NCI-H128 (cell line): ENCODE measurements around the gene POU3F1.

ENCODE experiments used
- DNase-seq: peaks from one replicate; lab custom pipeline; 2025; ENCODE audit not compliant: unreplicated experiment; lab: John Stamatoyannopoulos, UW

The POU3F1 gene

DNA sequence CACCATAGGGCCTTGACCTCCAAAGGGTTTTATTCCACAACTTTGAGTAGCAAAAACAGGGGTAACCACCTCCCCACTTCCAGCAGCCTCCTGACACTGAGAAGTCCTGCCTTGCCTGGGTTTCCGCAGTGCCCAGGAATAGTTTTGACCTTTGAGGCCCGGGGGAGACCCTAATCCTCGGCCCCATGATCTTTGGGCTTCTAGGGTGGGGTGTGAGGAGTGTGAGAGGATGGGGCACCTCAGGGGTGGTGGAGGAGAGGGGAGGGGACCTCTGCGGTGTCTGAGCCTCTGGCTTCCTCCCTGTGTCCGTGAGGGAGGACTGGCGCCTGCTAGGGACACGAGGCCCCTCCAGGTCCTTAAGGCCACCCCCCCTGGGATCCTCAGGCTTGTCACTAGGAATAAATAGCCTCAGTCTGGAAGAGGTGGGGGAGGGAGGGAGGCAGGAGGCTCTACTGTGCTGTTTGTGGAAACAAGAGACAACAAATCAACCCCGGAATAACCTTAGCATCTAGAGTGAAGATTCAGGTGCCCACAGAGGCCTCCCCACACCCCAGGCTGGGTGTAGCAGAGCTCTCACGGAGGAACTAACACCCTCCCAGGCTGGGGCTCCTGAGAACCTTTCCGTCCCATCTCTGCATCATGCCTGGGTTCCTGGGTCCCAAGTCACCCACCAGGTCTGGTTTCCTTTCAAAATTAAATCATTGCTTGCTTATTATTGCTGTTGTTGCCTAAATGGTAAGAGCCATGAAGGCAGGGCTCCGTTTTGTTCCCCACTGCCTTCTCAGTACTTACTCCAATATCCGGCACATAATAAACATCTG lies 40.4 kb downstream of the POU3F1 start:
- no peak for DNase-seq

DNA sequence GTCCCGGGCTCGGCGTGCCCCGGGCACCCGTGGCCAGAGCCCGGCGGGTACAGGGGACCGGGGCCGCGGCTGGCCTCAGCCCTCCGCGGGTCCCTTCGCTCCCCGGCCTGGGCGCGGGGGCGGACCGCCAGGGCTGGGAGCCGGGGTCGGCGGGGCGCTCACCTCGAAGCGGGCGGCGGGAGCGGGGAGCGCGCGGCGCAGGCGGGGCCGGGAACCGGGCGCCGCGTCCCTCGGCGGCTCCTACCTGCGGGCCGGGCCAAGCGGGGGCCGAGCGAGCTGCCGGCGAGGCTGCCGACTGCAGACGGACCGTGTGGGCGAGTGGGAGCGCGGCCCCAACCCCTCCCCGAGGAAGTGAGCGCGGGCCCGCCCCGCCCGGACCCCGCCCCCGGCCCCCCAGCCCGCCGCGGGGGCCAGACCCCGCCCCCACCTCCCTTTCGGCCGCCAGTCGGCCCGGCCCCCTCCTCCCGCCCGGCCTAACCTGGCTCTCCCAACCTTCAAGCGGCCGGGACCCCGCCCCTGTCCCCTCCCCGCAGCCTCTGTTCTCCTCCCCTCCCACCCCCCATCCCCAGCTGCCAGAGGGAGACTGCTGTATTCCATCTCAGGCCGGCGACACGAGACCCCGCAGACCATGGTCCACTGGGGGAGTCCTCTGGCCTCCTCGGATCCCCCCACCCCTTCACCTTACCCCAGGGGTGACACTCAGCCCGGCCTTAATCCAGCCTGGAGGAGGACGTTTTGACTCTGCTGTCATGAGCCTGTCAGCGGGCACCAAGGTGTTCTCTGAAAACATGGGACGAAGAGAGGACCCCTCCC lies 41.2 kb downstream of the POU3F1 start, which contains the start of gene FHL3:
FHL3 (minus strand) TSS at position 320 of the 813 bp plus-strand sequence. CDS start 6,102 bp downstream, outside the sequence.
- DNase-seq, result no peak

DNA sequence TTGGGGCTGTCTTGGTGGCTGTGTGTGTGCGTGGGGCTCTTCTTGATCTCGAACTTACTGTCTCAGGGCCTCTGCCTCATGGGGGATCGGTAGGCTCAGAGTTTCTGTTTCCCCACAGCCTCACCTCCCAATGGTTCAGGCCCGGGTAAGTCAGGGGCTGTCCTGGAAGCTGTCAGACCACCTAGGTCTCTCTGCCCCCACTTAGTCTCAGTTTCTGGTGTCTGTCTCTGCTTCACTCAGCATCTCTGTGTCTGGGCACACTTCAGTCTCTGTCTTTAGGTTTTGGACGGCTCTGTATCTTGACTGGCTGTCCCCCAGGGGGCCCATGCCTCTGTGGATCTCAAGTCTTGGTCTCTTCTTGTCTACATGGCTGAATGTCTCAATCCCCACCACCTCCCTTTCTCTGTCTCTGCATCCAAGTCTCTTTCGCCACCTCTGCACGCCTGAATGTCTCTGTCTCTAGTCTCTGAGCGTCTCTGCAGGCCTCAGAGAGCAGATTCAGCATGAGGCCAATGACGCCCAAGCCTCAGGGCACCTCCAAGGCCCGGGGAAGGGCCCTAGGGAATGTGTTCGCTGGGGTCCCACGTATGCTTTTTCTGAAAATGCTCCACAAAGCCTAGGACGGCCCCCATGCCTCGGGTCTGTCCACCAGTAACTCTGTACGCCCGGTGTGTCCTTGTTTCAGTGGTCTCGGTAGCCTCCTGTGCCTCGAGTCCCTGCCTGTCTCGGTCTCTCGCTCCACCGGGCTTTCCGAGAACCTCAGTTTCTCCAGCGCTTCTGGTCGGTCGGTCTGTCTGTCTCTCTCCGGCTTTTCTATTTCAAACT lies 42.1 kb downstream of the POU3F1 start:
- no peak for DNase-seq

DNA sequence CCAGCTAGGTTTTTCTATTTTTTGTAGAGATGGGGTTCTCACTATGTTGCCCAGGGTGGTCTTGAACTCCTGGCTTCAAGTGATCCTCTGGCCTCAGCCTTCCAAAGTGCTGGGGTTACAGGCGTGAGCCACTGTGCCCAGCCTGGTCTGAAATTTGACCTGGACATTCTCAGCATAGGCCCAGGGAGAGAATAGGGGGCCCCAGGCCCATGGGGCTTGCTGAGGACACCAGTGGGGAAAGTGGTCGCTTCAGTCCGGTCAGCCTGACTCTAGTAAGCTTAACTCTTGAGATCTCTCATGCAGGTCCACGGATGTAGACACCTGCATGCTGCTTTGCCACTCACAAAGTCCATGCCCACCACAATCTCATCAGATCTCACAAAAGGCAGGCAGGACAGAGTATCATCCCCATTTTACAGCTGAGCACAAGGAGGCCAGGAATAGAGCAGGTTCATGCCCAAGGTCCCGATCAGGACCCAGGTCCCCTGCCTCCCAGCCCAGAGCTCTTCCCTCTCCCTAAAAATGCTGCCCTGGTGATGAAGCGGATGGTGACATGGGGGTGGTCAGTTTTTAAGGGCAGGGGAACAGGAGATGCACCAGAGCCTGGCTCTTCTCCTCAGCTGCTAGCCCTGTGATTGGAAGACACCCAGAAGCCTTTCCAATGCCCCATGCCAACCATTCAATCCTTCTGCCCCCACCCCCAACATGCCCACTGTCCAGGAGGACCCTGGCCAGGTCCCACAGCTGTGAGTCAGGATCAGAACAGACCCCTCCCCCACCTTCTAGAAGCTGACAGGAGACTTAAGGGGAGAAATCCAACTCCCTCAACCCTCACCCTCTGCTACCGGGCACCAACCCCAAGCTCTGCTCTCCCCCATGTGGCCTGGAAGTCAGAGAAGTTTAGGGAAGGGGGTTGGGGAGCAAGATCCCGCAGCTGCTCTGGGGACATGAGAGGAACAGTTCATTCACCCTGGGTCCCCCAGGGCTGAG lies 43.0 kb downstream of the POU3F1 start:
- DNase-seq, result no peak

DNA sequence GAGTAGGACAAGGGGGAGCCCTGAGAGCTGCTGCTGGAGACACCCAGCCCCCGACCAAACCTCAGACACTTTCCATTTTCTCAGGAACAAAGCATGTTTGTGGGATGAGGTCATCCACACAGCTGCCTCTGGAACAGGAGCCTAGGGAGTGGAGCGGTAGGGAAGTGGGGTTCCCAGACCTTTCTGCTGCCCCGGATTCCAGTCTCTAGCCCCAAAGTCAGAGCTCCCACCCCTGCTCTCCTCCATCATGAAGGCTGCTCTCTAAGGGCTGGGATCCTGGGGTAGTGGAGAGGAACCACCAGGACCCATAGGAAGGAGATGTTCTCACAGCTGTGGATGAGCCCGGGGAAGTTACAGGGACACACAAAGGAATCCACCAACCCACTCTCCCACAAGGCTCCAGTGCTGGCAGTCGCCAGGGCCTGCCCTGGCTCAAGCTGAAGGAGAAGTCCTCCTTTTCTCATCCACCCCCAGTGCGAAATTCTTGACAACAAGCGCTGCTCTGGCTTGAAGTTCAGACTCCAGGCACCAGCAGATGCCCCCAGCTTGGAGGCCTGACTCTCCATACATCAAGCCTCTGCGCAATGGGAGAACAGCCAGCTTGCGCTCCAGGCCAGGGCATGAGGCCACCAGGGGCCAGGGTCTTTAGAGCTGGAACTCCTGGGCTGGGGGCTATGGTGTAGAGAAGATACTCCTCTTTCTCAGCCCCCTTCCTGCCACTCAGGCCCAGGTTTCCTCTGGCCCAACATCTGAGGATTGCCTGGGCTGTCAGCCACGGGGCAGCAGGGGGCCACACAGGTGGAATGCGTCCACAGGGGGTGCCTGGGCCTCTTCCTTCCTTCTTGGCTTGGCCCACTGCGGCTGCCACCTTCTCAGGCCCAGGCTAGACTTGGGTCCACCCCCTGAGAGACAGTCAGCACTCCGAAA lies 45.8 kb downstream of the POU3F1 start:
- no peak for DNase-seq

DNA sequence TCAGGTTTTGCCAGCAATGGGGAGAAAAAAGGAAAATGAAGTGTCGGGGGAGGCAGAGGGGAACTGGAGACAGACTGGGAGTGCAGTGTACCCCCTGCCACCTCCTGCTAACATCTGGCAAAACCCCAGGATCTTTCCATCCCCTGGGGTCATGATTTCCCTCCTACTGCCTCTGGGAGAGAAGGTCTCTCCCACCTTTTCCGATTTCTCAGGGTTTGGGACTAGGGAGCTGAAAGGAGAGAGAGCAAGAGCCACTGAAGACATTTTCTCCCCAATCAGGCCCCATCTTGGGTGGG lies 46.4 kb downstream of the POU3F1 start:
- no peak for DNase-seq

DNA sequence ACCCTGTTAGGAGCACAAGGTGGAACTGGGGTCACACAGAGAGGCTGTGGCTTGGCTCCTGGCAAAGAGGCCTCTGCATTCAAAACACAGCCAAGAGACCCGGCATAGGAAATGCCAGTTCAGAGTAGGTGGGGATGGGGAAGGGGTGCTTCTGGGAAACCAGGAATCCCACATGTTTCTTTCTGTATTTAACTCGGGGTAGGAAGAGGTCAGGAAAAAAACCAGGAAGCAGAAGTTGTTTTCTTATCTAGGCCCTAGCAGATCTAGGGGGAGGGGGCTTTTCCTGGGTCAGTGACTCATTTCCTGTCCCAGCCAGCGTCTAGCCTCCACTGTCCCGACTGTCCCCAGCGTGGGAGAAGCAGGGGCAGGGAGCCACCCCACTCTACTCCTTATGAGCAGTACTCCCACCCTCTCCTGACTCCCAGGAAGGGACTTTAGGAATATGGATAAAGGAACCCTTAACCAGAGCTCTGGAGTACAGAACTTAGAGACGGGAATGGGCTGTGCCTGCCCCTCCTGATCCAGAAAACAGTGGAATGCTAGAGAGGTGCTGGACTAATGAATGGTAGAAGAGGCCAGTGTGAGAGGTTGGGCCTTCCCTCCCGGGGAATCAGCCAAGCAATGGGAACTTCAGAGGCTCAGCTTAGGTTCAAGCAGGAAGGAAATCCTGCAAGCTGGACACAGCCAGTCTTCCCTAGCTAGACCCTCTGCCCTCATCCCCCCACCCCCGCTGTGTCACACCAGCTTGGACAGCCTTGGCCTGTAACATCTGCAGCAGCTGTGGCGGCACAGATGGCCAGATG lies 47.0 kb downstream of the POU3F1 start:
- no peak for DNase-seq

DNA sequence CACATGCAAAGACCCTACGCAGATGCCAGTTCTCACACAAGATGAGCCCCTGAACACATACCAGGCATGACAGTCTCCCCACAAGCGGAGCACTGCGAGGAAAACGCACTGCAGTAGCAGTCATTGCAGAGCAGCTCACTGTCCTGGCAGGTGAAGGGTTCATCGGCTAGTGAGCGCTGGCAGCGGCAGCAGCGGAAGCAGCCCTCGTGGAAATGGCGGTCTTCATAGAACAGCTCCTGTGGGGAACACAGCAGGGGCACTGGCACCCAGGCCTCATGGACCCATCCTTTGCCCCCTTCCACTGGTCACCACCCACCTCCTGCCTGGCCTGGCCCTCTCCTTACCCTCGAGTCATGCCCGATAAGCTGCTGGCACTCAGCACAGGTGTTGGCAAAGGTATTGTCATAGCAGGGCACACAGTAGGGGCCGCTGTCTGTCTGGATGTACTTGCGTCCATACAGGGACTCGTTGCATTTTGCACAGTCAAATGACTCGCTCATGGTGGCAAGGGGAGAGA lies 47.6 kb downstream of the POU3F1 start:
- no peak for DNase-seq

DNA sequence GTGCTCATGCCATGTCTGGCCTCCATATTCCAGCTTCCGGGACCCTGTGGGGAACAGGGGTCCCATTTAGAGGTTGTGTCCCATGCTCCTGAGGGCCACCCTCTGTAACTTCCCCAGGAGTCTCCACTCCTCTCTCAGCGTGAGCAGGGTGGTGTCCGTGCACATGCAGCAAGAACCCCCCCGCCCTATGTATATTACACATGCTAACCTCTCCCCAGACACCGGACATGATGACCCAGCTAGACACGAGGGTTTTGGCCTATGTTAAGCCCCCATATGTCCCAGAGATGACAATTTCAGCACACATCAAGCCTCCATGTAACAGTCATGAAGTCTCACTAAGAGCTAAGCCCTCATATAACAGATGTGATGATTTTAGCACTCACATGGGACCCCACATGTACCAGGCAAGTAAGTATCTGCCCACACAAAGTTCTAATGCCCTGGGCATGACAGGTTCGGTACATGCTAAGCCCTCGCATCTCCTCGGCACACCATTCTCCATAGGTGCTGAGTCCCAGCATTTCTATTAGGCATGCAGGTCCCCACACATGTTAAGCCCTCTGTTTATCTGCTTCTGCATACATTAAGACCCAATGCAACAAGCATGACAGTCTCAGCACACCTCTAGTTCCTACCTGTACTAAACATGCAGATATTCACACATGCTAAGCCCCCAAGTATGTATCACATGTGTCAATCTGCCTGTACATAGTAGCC lies 48.3 kb downstream of the POU3F1 start:
- DNase-seq, result no peak

DNA sequence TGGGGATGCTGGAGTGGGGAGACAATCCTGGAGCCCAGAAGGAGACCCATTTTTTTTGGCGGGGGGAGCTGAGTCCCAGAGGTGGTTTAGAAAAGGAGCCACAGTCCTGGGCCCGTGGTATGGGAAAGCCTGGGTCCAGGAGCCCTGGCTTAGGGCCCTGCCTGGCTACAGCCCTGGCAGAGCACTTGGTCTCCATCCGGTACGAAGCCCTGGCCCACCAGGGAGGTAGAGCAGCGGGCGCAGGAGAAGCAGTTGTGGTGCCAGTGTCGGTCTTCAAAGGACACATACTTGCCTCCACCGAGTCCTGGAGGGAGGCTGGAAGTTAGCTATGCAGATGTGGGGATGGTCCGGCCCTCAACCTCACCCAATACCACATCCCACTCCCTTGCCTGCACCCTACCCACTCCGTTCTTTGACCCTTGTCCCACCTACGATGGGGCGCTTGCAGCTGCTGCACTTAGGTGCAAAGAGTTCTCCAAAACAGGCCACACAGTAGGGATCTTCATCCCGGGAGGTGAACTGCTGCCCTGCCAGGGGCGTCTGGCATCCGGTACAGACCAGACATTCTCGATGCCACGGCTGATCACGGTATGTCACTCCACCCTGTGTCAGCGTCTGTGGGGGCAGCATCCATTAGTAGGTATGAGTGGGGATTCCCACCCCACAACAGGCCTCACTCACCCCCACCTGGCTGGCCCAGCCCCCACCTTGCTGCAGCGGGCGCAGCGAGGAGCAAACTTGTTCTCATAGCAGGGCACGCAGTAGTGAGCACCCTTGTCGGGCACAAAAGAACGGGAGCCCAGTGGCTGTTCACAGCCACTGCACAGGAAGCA lies 49.1 kb downstream of the POU3F1 start:
- DNase-seq, result no peak

DNA sequence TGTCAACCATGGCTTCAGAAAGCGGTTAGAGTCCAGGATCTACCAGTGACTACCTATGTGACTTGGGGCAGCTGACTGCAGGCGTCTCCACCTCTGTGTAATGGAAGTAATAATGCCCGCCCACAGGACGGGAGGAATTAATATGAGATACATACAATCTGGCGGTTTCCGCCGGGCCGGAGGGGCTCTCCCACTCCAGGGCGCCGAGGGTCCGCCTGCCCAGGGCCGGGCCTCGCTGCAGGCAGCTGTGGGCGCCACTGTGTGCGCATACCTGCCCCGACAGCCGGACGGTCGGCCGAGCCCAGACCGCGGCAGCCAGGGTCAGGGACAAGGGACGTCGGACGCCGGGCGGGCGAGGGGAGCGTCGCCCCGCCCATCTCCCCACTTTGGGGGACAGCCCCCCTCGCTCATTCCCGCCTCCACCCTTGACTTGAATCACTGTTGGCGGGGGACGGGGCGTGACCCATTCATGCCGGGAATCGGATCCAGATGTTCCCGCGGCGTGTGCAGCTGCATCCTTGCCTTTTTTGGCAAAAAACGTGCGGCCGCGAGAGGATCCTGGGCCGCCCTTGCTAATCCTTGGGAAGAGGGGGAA lies 50.7 kb downstream of the POU3F1 start:
- no peak for DNase-seq

DNA sequence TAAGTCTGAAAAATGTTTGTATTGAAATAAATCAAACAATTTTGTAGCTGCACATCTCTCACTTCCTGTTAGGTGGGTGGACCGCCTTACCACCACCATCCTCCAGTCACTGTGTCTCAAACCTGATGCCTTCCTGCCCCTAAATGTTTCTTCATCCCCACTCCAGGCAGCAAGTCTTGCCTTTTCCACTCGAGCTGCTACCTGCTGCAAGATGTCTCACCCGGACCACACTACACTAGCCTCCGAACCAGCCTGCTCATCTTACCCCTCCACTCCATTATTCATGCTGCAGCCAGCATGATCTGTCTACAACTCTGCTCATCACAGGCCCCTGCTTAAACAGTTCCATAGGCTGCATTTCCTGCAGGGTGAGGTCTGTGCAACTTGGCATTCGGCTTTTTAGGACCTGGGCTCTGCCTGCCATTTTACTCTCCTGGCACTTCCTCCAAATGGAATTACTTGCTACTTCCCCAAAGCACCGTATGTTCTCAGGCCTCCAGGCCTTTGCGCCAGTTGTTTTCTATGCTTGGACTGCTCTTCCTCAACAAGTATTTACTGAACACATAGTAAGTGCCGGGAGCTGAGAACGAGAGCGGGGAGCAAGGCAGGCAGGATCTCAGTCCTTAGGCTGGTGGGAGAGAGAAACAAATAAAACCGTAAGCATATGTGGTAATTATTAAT lies 51.6 kb downstream of the POU3F1 start:
- DNase-seq, result no peak
